Measurements from ENCODE around the gene EXD3.
"Not testable (repeated sequence)": the region's sequence is repeated elsewhere in the genome, so short reads cannot be mapped to it uniquely, and the experiment has no call there.

The EXD3 gene

GRCh38 chr9:137452761-137453642, 30.0 kb upstream of the EXD3 start:
- no peak overlapping the region for H3K4me3 ChIP-seq (ENCODE audit: low read depth, low read length)
- no peak for TF ChIP-seq CTCF (IDR thresholded peaks at IDR 0.05; ENCODE audit: low read depth, low read length)

- no peak for TF ChIP-seq CTCF (IDR thresholded peaks at IDR 0.05; ENCODE audit: low read depth, low read length)
- no peak overlapping the region for H3K4me3 ChIP-seq (ENCODE audit: low read depth, low read length)
Observed at GRCh38 chr9:137452006-137452760, 29.2 kb upstream of the EXD3 start.

DNA sequence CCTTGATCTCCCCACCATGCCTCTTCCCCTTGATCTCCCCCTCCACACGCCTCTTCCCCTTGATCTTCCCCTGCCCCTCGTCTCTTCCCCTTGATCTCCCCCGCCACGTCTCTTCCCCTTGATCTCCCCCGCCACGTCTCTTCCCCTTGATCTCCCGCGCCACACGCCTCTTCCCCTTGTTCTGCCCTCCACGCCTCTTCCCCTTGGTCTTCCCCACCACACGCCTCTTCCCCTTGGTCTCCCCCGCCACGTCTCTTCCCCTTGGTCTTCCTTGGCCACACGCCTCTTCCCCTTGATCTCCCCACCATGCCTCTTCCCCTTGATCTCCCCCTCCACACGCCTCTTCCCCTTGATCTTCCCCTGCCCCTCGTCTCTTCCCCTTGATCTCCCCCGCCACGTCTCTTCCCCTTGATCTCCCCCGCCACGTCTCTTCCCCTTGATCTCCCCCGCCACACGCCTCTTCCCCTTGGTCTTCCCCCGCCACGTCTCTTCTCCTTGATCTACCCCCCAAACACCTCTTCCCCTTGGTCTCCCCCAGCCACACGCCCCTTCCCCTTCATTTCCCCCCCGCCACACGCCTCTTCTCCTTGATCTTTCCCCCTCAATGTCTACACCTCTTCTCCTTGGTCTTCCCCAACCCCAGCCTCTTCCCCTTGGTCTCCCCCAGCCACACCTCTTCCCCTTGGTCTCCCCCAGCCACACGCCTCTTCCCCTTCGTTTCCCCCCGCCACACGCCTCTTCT, 28.5 kb upstream of the EXD3 start:
- H3K4me3 ChIP-seq (ENCODE audit: low read depth, low read length): not testable (repeated sequence)

DNA sequence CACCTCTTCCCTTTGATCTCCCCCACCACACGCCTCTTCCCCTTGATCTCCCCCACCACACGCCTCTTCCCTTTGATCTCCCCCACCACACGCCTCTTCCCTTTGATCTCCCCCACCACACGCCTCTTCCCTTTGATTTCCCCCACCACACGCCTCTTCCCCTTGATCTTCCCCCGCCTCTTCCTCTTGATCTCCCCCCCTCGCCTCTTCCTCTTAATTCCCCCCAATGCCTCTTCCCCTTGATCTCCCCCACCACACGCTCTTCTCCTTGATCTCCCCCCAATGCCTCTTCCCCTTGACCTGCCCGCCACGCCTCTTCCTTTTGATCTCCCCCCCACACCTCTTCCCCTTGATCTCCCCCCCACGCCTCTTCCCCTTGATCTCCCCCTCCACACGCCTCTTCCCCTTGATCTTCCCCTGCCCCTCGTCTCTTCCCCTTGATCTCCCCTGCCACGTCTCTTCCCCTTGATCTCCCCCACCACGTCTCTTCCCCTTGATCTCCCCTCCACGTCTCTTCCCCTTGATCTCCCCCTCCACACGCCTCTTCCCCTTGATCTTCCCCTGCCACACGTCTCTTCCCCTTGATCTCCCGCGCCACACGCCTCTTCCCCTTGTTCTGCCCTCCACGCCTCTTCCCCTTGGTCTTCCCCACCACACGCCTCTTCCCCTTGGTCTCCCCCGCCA, 27.7 kb upstream of the EXD3 start:
- not testable (repeated sequence) for H3K4me3 ChIP-seq (ENCODE audit: low read depth, low read length)

DNA sequence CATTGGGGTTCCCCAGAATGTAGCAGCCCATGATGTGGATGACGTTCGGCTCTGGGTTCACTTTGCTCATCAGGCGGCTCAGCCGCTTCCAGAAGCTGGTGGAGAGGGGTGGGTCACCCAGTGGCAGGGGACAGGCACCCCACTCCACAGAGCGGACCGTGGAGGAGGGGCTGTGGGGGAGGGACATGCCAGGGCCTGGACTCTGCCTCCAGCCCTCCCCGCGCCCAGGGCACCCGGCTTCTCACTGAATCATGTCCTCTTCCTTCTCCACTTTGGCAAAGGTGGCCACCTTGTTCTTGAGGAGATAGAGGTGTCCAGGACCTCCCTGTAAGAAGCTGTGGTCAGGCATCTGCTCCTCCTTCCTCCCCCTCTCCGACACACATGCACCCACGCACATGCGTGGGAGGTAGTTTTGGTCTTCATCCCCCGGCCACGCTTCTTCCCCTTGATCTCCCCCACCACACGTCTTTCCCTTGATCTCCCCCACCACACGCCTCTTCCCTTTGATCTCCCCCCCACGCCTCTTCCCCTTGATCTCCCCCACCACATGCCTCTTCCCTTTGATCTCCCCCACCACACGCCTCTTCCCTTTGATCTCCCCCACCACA, 27.1 kb upstream of the EXD3 start:
- H3K4me3 ChIP-seq (ENCODE audit: low read depth, low read length): no peak overlapping the region
- TF ChIP-seq CTCF (IDR thresholded peaks at IDR 0.05; ENCODE audit: low read depth, low read length): no peak

DNA sequence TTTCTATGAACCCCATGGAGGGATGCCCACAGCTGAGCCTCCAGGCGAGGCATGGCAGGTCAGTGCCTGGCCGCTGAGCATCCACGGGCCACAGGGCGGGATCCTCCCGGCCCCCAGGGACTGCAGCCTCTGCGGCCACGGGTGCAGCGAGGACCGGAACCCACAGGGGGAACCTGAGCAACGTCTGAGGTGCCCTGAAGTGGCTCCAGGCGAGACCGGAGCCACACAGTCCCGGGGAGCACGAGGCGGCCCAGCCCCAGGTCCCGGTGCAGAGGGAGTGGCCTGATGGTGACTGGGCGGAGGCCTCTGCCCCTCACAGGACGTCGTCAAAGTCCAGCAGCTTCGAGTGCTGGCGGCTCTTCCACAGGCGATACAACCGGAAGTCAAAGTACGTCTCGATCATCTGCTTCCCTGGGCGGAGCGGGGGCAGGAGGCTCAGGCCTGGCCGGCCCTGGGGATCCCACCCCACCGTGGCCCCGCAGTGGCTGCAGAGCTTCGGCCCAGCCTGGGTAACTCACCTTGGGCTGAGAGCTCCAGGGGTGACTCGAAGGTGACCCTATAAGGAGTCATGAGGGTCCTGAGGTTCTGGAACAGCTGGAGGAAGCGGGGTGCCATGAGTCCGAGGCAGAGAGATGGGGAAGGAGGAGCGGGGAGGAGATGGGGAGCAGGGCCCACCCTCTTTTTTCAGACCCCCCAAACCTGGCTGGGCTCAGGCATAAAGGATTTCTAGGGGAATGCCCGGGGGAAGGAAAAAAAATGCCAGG, 26.3 kb upstream of the EXD3 start:
- no peak for TF ChIP-seq CTCF (IDR thresholded peaks at IDR 0.05; ENCODE audit: low read depth, low read length)
- H3K4me3 ChIP-seq (ENCODE audit: low read depth, low read length): no peak overlapping the region

DNA sequence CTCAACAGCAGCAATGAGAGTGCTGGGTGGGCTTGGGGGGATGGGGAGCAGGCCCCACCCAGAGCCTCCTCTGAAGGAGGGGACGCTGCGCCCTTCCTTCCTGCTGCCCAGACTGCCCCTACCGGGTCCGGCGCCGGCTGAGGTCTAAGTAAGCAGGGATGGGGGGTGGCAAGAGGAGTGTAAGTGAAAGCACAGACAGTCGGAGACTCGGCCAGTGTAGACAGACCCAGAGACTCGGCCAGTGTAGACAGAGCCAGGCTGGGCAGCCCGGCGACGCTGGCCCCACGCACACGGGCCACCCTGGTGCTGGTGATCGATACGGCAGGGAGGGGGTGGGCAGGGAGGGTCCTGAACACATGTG, 25.6 kb upstream of the EXD3 start:
- TF ChIP-seq CTCF (IDR thresholded peaks at IDR 0.05; ENCODE audit: low read depth, low read length): no peak
- no peak overlapping the region for H3K4me3 ChIP-seq (ENCODE audit: low read depth, low read length)

All from WI38 (cell line).